ENCODE measurements around the gene ANKS1A. TPM values are rescaled to one million over a fixed set of nuclear protein-coding genes. Genes with fewer than 3 reads are reported as not detected.

The ANKS1A gene
- total RNA-seq, 1 donor from 2014 or later = 17.2 TPM

DNA sequence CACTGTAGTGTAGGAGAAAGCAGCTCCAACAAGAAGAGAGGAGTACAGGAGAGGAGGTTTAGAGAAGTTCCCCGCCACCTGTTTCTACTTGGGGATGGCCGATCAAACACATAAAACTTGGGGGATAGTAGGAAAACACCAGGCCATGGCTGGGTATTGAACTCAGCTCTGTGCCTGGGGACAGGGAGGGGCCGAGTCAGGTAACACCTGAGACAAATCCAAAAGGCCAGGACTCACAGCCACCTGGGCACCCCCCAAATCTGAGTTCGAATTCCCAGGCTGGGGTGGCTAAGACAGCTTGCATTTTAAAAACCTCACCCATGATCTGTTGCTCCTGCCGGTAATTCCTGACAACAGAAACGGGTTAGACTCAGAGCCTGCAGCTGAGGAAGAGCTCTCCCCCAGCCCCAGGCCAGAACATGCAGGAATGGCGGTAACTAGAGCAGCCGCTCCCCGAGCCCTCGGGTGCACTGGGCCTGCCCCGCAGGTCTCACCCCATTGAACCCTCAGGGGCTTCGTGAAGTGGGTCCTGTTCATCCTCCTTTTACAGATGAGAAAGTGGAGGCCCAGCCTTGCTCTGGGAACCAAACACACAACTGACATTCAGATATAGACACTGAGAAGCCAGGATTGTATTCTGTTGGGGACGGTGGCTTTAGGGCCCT lies 191.1 kb downstream of the ANKS1A start:
- H3K27me3 Mint-ChIP-seq (ENCODE audit: low read depth) = no peaks in the 10 kb centered on the region
- no peaks in the 10 kb centered on the region for H3K9me3 Mint-ChIP-seq (ENCODE audit: low read depth)
- TF ChIP-seq, protein P1, sequence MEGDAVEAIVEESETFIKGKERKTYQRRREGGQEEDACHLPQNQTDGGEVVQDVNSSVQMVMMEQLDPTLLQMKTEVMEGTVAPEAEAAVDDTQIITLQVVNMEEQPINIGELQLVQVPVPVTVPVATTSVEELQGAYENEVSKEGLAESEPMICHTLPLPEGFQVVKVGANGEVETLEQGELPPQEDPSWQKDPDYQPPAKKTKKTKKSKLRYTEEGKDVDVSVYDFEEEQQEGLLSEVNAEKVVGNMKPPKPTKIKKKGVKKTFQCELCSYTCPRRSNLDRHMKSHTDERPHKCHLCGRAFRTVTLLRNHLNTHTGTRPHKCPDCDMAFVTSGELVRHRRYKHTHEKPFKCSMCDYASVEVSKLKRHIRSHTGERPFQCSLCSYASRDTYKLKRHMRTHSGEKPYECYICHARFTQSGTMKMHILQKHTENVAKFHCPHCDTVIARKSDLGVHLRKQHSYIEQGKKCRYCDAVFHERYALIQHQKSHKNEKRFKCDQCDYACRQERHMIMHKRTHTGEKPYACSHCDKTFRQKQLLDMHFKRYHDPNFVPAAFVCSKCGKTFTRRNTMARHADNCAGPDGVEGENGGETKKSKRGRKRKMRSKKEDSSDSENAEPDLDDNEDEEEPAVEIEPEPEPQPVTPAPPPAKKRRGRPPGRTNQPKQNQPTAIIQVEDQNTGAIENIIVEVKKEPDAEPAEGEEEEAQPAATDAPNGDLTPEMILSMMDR (IDR thresholded peaks at IDR 0.05) = no peak
- no peak overlapping the region for H3K4me3 Mint-ChIP-seq (ENCODE audit: unreplicated experiment)
- peaks cover 13% of the 10 kb centered on the region for H3K4me1 Mint-ChIP-seq (ENCODE audit: low read depth)
- peak; percentile 54 for DNase-seq (ENCODE audit: low spot score)
- H3K27ac Mint-ChIP-seq (ENCODE audit: unreplicated experiment) = no peak overlapping the region
- H3K36me3 Mint-ChIP-seq (ENCODE audit: low read depth) = peaks cover 27% of the 10 kb centered on the region

DNA sequence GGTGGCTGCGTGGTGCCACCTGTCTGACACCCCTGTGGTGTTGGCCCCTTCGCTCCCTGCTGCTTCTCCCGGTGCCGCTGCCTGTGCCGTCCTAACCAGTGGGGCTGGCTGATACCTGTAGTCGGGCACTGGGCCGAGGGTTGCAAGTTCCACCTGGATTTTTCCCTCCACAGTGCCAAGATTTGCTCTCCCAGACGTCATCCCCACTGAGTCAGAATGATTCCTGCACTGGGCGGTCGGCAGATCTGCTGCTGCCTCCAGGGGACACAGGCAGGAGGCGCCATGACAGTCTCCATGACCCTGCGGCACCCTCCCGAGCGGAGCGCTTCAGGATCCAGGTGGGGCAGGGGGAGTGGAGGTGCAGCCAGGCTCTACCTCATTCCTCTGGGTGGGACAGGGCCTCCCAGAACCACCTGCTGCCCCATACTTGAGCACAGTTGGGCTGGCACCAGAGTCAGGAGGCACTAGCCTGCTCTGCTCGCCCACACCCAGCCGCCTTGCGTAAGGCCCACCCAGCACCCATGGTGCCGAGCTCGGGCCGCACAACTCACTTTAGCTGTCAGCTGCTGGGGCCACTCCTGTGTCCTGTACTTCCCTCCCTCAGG lies 191.9 kb downstream of the ANKS1A start:
- no peaks in the 10 kb centered on the region for H3K27me3 Mint-ChIP-seq (ENCODE audit: low read depth)
- TF ChIP-seq, protein P1 (IDR thresholded peaks at IDR 0.05) = no peak
- no peaks in the 10 kb centered on the region for H3K9me3 Mint-ChIP-seq (ENCODE audit: low read depth)
- H3K36me3 Mint-ChIP-seq (ENCODE audit: low read depth) = peaks cover 30% of the 10 kb centered on the region
- DNase-seq (ENCODE audit: low spot score) = no peak
- peaks cover 13% of the 10 kb centered on the region for H3K4me1 Mint-ChIP-seq (ENCODE audit: low read depth)
- no peak overlapping the region for H3K4me3 Mint-ChIP-seq (ENCODE audit: unreplicated experiment)
- no peak overlapping the region for H3K27ac Mint-ChIP-seq (ENCODE audit: unreplicated experiment)

DNA sequence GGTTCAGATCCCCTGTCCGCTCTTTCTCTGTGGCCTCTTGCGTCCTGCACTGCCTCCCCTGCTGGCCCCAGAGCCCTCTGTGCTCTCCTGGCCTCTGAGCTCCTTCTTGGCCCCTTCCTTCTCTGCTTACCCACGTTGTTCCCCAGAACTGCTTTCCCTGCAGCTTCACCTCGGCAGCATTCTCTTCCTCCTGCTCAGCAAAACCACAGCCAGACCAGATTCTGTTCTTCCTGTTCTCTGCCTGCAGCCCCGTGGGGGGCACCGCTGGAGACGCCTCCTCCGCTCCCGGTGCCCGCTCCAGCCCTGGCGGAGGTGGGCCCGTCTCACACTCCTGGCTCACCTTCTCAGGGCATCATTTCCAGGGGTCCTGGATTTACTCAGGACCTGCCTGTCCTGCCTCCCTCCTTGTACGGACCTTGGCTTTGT lies 192.4 kb downstream of the ANKS1A start:
- no peak overlapping the region for H3K4me3 Mint-ChIP-seq (ENCODE audit: unreplicated experiment)
- no peak overlapping the region for H3K27ac Mint-ChIP-seq (ENCODE audit: unreplicated experiment)

DNA sequence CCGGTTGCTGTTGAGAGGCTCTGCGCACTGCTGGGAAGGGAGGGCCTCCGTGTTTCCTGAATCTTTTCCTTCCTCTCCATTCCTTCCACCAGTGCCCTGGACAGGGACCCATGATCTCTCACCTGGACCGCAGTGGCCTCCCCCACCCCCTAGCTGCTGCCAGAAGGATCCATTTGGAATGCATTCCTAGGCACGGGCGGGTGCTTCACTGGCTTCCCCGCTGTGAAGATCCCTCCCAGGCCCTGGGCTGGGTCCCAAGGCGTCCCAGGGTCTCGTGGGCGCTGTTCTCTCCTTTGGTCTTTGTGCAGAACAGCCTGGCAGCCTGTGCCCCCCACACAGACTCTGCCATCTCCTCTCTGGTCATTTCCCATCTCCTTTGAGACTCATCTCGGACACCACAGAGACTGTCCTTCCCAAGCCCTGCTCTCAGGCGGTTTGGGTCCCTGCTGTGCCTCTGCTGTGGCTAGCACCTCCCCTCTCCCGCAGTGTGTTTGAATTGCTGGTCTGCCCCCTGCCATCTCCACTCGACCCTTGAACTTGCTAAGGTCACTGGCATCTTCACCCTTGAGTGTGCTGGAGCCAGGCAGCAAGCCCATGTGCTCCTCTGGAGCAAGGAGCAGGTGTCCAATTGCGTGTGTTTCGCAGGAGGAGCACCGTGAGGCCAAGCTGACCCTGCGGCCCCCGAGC lies 193.1 kb downstream of the ANKS1A start:
- Mint-ChIP-seq H3K4me1 (ENCODE audit: low read depth) (peaks cover 13% of the 10 kb centered on the region), H3K36me3 (ENCODE audit: low read depth) (peaks cover 34% of the 10 kb centered on the region), H3K27ac (ENCODE audit: unreplicated experiment) (no peak overlapping the region), H3K27me3 (ENCODE audit: low read depth) (no peaks in the 10 kb centered on the region), H3K9me3 (ENCODE audit: low read depth) (no peaks in the 10 kb centered on the region), H3K4me3 (ENCODE audit: unreplicated experiment) (no peak overlapping the region)
- TF ChIP-seq, protein P1 (IDR thresholded peaks at IDR 0.05) = no peak
- DNase-seq (ENCODE audit: low spot score) = no peak

More for the DNA sequence above, 192.4 kb downstream of the ANKS1A start:
- no peaks in the 10 kb centered on the region for H3K9me3 Mint-ChIP-seq (ENCODE audit: low read depth)
- H3K36me3 Mint-ChIP-seq (ENCODE audit: low read depth) = peaks cover 35% of the 10 kb centered on the region
- peak; percentile 63 for DNase-seq (ENCODE audit: low spot score)
- TF ChIP-seq, protein P1 (IDR thresholded peaks at IDR 0.05) = no peak
- no peaks in the 10 kb centered on the region for H3K27me3 Mint-ChIP-seq (ENCODE audit: low read depth)
- peaks cover 13% of the 10 kb centered on the region for H3K4me1 Mint-ChIP-seq (ENCODE audit: low read depth)

DNA sequence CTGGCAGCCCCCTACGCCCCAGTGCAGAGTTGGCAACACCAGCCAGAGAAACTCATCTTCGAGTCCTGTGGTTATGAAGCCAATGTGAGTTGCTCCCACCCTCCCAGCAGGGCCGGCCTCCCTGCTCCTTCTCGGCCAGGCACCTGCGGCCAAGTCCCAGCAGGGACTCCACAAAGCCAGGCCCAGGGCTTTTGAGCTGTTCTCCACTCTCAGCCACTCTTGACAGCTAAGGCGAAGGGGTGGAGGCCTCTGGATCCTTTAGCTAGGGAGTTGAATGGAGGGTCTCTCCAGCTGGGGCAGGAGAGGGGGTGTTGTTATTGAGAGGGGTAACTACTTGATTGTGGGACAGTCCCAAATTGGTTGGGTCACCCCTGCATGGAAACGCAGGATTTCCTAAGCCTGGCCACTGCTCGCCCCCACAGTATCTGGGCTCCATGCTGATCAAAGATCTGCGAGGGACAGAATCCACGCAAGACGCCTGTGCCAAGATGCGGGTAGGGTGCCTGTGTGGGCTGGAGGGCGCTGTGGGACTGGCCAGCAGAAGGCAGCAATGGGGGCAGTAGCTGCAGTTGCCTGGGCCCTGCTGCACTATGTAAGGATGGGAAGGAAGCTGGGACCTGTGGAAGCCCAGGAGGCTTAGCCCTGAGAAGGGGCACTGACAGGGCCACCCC lies 193.8 kb downstream of the ANKS1A start:
- Mint-ChIP-seq H3K36me3 (ENCODE audit: low read depth) (peaks cover 38% of the 10 kb centered on the region), H3K27me3 (ENCODE audit: low read depth) (no peaks in the 10 kb centered on the region), H3K27ac (ENCODE audit: unreplicated experiment) (no peak overlapping the region), H3K4me1 (ENCODE audit: low read depth) (peaks cover 13% of the 10 kb centered on the region), H3K4me3 (ENCODE audit: unreplicated experiment) (no peak overlapping the region), H3K9me3 (ENCODE audit: low read depth) (no peaks in the 10 kb centered on the region)
- TF ChIP-seq, protein P1 (IDR thresholded peaks at IDR 0.05) = no peak
- peak; percentile 67 for DNase-seq (ENCODE audit: low spot score)

All from chondrocyte (in vitro differentiated cells).